ENCODE data around the gene TAS1R1.
"Not testable (repeated sequence)": the region's sequence is repeated elsewhere in the genome, so short reads cannot be mapped to it uniquely, and the experiment has no call there.

The TAS1R1 gene

GRCh38 chr1:6597777-6598131 lies 42.6 kb downstream of the TAS1R1 start:
- TF ChIP-seq CTCF (IDR thresholded peaks at IDR 0.05; ENCODE audit: low read depth, low read length): no peak
- peaks cover 35% of the 10 kb centered on the region for H3K36me3 ChIP-seq
- no peak overlapping the region for H3K4me3 ChIP-seq (ENCODE audit: low read depth, low read length)
- H3K27me3 ChIP-seq: no peaks in the 10 kb centered on the region
- no peaks in the 10 kb centered on the region for H3K9me3 ChIP-seq
- DNase-seq: no peak
- no peaks in the 10 kb centered on the region for H3K4me1 ChIP-seq

- peaks cover 20% of the 10 kb centered on the region for H3K36me3 ChIP-seq
- no peaks in the 10 kb centered on the region for H3K9me3 ChIP-seq
- no peaks in the 10 kb centered on the region; the same call in 1 of the 2 replicates for H3K4me1 ChIP-seq
- no peaks in the 10 kb centered on the region for H3K27me3 ChIP-seq
- DNase-seq: no peak
- no peak for TF ChIP-seq CTCF (IDR thresholded peaks at IDR 0.05; ENCODE audit: low read depth, low read length)
- H3K4me3 ChIP-seq (ENCODE audit: low read depth, low read length): no peak overlapping the region
Observed at GRCh38 chr1:6599141-6599975, 44.3 kb downstream of the TAS1R1 start.

GRCh38 chr1:6599991-6600390 lies 44.9 kb downstream of the TAS1R1 start:
- peaks cover 20% of the 10 kb centered on the region for H3K36me3 ChIP-seq
- not testable (repeated sequence) for H3K4me1 ChIP-seq, H3K9me3 ChIP-seq, DNase-seq, H3K27me3 ChIP-seq
- H3K4me3 ChIP-seq (ENCODE audit: low read depth, low read length): peak overlapping the region; percentile 81

- H3K27me3 ChIP-seq: no peaks in the 10 kb centered on the region
- no peaks in the 10 kb centered on the region; the same call in 1 of the 2 replicates for H3K4me1 ChIP-seq
- no peak for TF ChIP-seq CTCF (IDR thresholded peaks at IDR 0.05; ENCODE audit: low read depth, low read length)
- H3K4me3 ChIP-seq (ENCODE audit: low read depth, low read length): peak overlapping the region; percentile 81
- no peak for DNase-seq
- no peaks in the 10 kb centered on the region for H3K9me3 ChIP-seq
- peaks cover 15% of the 10 kb centered on the region for H3K36me3 ChIP-seq
Observed at GRCh38 chr1:6600410-6601048, 45.4 kb downstream of the TAS1R1 start.

GRCh38 chr1:6601049-6601922 lies 46.2 kb downstream of the TAS1R1 start:
- Histone ChIP-seq H3K4me1 (no peaks in the 10 kb centered on the region; the same call in 1 of the 2 replicates), H3K27me3 (no peaks in the 10 kb centered on the region), H3K9me3 (no peaks in the 10 kb centered on the region), H3K36me3 (peaks cover 8% of the 10 kb centered on the region), H3K4me3 (ENCODE audit: low read depth, low read length) (peak overlapping the region; percentile 81)
- TF ChIP-seq CTCF (IDR thresholded peaks at IDR 0.05; ENCODE audit: low read depth, low read length): no peak
- no peak for DNase-seq

- peak; percentile 21 for DNase-seq
- no peak for TF ChIP-seq CTCF (IDR thresholded peaks at IDR 0.05; ENCODE audit: low read depth, low read length)
- no peaks in the 10 kb centered on the region; the same call in 1 of the 2 replicates for H3K4me1 ChIP-seq
- peak overlapping the region; percentile 81 for H3K4me3 ChIP-seq (ENCODE audit: low read depth, low read length)
- H3K9me3 ChIP-seq: no peaks in the 10 kb centered on the region
- H3K36me3 ChIP-seq: peaks cover 5% of the 10 kb centered on the region
- no peaks in the 10 kb centered on the region for H3K27me3 ChIP-seq
Observed at GRCh38 chr1:6601923-6602668, 47.0 kb downstream of the TAS1R1 start.
